ENCODE measurements around the gene VTCN1. TPM values are rescaled to one million over a fixed set of nuclear protein-coding genes. Genes with fewer than 3 reads are reported as not detected.
"Not testable (repeated sequence)": the region's sequence is repeated elsewhere in the genome, so short reads cannot be mapped to it uniquely, and the experiment has no call there.

VTCN1 gene
- total RNA-seq, 4 donors from 2014 or later: not detected

DNA sequence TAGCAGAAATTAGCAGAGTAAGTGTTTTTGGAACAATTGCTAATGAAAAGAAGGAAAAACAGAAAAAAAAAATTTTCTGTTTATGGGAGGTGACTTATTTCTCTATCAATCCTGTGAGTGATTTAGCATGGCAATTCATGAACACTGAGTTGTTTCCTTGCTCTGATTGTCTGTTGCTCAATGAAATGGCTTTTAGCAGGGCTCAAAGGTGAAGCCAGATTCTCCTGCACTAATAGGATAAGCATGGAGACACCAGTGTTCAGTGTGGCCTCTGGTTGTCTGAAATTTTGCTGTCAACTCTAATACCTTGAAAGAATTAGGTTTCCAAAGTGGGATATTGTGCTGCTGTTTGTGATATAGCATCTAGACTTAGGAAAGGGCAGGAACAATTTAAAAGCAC is 105.0 kb downstream of the VTCN1 start:
- intact Hi-C loops (cut with DNase I): no loop called here
- no peaks in the 10 kb centered on the region for H3K9me3 ChIP-seq
- TF ChIP-seq, protein P1, sequence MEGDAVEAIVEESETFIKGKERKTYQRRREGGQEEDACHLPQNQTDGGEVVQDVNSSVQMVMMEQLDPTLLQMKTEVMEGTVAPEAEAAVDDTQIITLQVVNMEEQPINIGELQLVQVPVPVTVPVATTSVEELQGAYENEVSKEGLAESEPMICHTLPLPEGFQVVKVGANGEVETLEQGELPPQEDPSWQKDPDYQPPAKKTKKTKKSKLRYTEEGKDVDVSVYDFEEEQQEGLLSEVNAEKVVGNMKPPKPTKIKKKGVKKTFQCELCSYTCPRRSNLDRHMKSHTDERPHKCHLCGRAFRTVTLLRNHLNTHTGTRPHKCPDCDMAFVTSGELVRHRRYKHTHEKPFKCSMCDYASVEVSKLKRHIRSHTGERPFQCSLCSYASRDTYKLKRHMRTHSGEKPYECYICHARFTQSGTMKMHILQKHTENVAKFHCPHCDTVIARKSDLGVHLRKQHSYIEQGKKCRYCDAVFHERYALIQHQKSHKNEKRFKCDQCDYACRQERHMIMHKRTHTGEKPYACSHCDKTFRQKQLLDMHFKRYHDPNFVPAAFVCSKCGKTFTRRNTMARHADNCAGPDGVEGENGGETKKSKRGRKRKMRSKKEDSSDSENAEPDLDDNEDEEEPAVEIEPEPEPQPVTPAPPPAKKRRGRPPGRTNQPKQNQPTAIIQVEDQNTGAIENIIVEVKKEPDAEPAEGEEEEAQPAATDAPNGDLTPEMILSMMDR (IDR thresholded peaks at IDR 0.05): no peak
- no peak for TF ChIP-seq EP300 (IDR thresholded peaks at IDR 0.05)
- no peak for TF ChIP-seq POLR2A (IDR thresholded peaks at IDR 0.05; ENCODE audit: low read depth)
- no peak for TF ChIP-seq POLR2AphosphoS5 (IDR thresholded peaks at IDR 0.05)

GRCh38 chr1:117104986-117105385 is 105.7 kb downstream of the VTCN1 start:
- DNase-seq (ENCODE audit: extremely low spot score): no peak
- Histone ChIP-seq H3K9me3 (no peaks in the 10 kb centered on the region), H3K27me3 (no peaks in the 10 kb centered on the region), H3K27ac (replicated peaks in 1 of 4) (no peak overlapping the region), H3K4me3 (no peak overlapping the region), H3K4me1 (no peaks in the 10 kb centered on the region), H3K36me3 (peaks cover 9 to 60% (median 17%) of the 10 kb centered on the region in 4 donors)
- intact Hi-C loops (cut with DNase I): no loop called here
- TF ChIP-seq, protein P1 (IDR thresholded peaks at IDR 0.05): no peak
- TF ChIP-seq POLR2A (IDR thresholded peaks at IDR 0.05; ENCODE audit: low read depth): no peak
- TF ChIP-seq EP300 (IDR thresholded peaks at IDR 0.05): no peak
- TF ChIP-seq POLR2AphosphoS5 (IDR thresholded peaks at IDR 0.05): no peak
- WGBS: 67% methylated on average over 3 of the region's 3 CpGs

More for the DNA sequence above, 105.0 kb downstream of the VTCN1 start:
- peaks cover 3 to 59% (median 18%) of the 10 kb centered on the region in 4 donors for H3K36me3 ChIP-seq
- H3K27me3 ChIP-seq: no peaks in the 10 kb centered on the region
- no peak overlapping the region for H3K4me3 ChIP-seq
- DNase-seq (ENCODE audit: extremely low spot score): no peak
- no peak overlapping the region for H3K27ac ChIP-seq (replicated peaks in 1 of 4)
- H3K4me1 ChIP-seq: no peaks in the 10 kb centered on the region

DNA sequence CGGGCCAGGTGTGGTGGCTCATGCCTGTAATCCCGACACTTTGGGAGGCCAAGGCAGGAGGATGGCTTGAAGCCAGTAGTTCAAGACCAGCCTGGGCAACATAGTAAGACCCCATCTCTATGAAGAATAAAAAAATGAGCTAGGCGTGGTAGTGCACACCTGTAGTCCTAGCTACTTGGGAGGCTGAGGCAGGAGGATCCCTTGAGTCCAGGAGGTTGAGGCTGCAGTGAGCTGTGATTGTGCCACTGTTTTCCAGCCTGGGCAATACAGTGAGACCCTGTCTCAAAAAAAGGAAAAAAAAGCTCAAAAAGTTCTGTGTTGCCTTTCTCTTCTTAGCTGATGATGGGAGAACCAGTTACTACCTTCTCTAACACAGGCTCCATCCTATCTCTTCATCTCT is 108.9 kb downstream of the VTCN1 start:
- H3K4me3 ChIP-seq; H3K4me1 ChIP-seq; H3K27ac ChIP-seq (replicated peaks in 1 of 4); H3K9me3 ChIP-seq; H3K27me3 ChIP-seq; DNase-seq (ENCODE audit: extremely low spot score); intact Hi-C loops (cut with DNase I): not testable (repeated sequence)
- peaks cover 5 to 62% (median 16%) of the 10 kb centered on the region in 4 donors for H3K36me3 ChIP-seq
- 98% methylated on average over 3 of the region's 3 CpGs for WGBS

- Histone ChIP-seq H3K9me3 (no peaks in the 10 kb centered on the region), H3K27me3 (no peaks in the 10 kb centered on the region), H3K36me3 (peaks cover under 1 to 57% (median 16%) of the 10 kb centered on the region in 4 donors), H3K4me3 (no peak overlapping the region), H3K4me1 (peaks cover 0 to 2% (median 0%) of the 10 kb centered on the region in 4 donors), H3K27ac (replicated peaks in 1 of 4) (no peak overlapping the region)
- WGBS: 100% methylated on average over 1 of the region's 1 CpG
- TF ChIP-seq EP300 (IDR thresholded peaks at IDR 0.05) (no peak), POLR2AphosphoS5 (IDR thresholded peaks at IDR 0.05) (no peak), POLR2A (IDR thresholded peaks at IDR 0.05; ENCODE audit: low read depth) (no peak)
- TF ChIP-seq, protein P1 (IDR thresholded peaks at IDR 0.05): no peak
- DNase-seq (ENCODE audit: extremely low spot score): no peak
- intact Hi-C loops (cut with DNase I): no loop called here
Measured at GRCh38 chr1:117101334-117101733, 109.4 kb downstream of the VTCN1 start.

DNA sequence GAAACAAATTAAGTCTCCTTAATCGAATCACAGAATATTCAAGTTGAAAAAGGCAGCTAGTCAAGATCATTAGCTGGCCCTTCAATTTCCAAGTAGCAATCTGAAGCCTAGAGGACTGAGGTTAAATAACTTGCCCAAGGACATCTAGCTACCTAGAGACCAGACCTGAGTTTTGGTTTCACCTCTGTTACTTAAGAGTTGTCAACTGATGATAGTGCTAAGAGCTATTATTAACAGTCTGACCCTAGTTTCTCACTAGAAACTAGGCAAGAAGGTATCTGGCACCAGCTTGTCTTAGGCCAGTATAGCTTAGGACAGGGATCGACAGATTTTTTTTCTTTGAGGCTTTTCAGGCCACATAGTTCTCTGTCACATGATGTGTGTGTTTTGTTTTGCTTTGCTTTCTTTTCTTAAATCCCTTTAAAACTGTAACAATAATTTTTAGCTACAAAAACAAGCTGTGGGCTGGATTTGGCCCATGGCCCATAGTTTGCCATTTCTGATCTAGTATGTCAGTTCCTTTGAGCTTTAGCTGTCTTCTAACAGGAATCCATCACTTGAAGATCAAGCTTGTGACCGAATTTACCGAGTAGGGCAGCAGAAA is 112.3 kb downstream of the VTCN1 start:
- DNase-seq (ENCODE audit: extremely low spot score): no peak
- Histone ChIP-seq H3K36me3 (peaks cover 0 to 53% (median 13%) of the 10 kb centered on the region in 4 donors), H3K4me3 (no peak overlapping the region), H3K27me3 (no peaks in the 10 kb centered on the region), H3K27ac (replicated peaks in 1 of 4) (no peak overlapping the region), H3K4me1 (peaks cover 6 to 20% (median 7%) of the 10 kb centered on the region in 4 donors), H3K9me3 (no peaks in the 10 kb centered on the region)
- WGBS: 88% methylated on average over 4 of the region's 4 CpGs
- TF ChIP-seq EP300 (IDR thresholded peaks at IDR 0.05): no peak
- TF ChIP-seq, protein P1 (IDR thresholded peaks at IDR 0.05): no peak
- no peak for TF ChIP-seq POLR2AphosphoS5 (IDR thresholded peaks at IDR 0.05)
- no peak for TF ChIP-seq POLR2A (IDR thresholded peaks at IDR 0.05; ENCODE audit: low read depth)
- intact Hi-C loops (cut with DNase I): no loop called here
